Gastroesophageal sphincter (tissue), 4 donors: ENCODE measurements around the gene PCBP3. TPM values are rescaled to one million over a fixed set of nuclear protein-coding genes. Genes with fewer than 3 reads are reported as not detected.

Experiments
- ATAC-seq: fragments of 150-250 bp; one replicate; pipeline ENCODE4 v1.9.1; 2016; ENCODE audit warnings: mild to moderate bottlenecking, moderate library complexity
- H3K27ac ChIP-seq, 4 donors: fragments of 200-600 bp; sonication (generic) in 3 of 4; 1 replicate in 3 of 4; 2 replicates in 1 of 4; pipeline ENCODE4 v1.5.1; 2016 to 2019
- H3K27me3 ChIP-seq: fragments of 200-600 bp; sonication (generic); one replicate; pipeline ENCODE4 v1.5.1; 2019
- H3K36me3 ChIP-seq, 2 donors: fragments of 200-600 bp; sonication (generic); one replicate each; pipeline ENCODE4 v1.5.1; 2019; ENCODE audit warnings: control low read depth in 1 of 2
- H3K4me1 ChIP-seq, 3 donors: fragments of 200-600 bp; sonication (generic); 1 replicate in 2 of 3; 2 replicates in 1 of 3; pipeline ENCODE4 v1.5.1; 2016 to 2019; ENCODE audit warnings: control low read depth in 2 of 3
- H3K4me3 ChIP-seq, 2 donors: fragments of 200-600 bp; sonication (generic); one replicate each; pipeline ENCODE4 v1.5.1; 2019; ENCODE audit warnings: mild to moderate bottlenecking in 1 of 2, moderate library complexity in 1 of 2
- H3K9me3 ChIP-seq, 3 donors: fragments of 200-600 bp; sonication (generic); one replicate each; pipeline ENCODE4 v1.5.1; 2017 to 2019; ENCODE audit warnings: control low read depth in 2 of 3
- CTCF ChIP-seq, 4 experiments: fragments of 200-600 bp in 2 of 4; fragments of 450-650 bp in 2 of 4; sonication (generic) in 1 of 4; IDR thresholded peaks; one replicate each; pipeline ENCODE4 v1.5.1; 2017 to 2019; ENCODE audit warnings: antibody characterized with exemption in 4 of 4, mild to moderate bottlenecking in 2 of 4, moderate library complexity in 2 of 4
- EP300 ChIP-seq: sonication (generic); formaldehyde crosslinking; IDR thresholded peaks from one replicate; pipeline ENCODE4 v1.6.1; 2017; ENCODE audit warnings: antibody characterized with exemption, mild to moderate bottlenecking
- POLR2A ChIP-seq, 2 donors: fragments of 450-650 bp; IDR thresholded peaks; one replicate each; pipeline ENCODE4 v1.6.1; 2017; ENCODE audit warnings: antibody characterized with exemption in 2 of 2, mild to moderate bottlenecking in 2 of 2, moderate library complexity in 1 of 2
- POLR2AphosphoS5 ChIP-seq: sonication (generic); formaldehyde crosslinking; IDR thresholded peaks from one replicate; pipeline ENCODE4 v1.6.1; 2017; ENCODE audit warnings: antibody characterized with exemption
- WGBS, 2 donors: methylation state at CpG; one replicate each; pipeline ENCODE4 v1.1.5; 2018; ENCODE audit warnings: low coverage in 1 of 2; 5-methylcytosine and 5-hydroxymethylcytosine counted together
- total RNA-seq, 4 donors: library from RNA; depleted of rRNA; stranded (reverse); fragments of >200 nt; gene quantifications; one replicate each; pipeline ENCODE4 v1.1.0, GENCODE V29; 2016

PCBP3 gene
- total RNA-seq, 4 donors from 2014 or later: 5.1 to 14.8 (median 10.4) TPM

GRCh38 chr21:45765375-45765774, 121.8 kb downstream of the PCBP3 start:
- Histone ChIP-seq H3K4me1 (no peaks in the 10 kb centered on the region), H3K4me3 (no peak overlapping the region), H3K27ac (no peak overlapping the region), H3K27me3 (peaks cover 10% of the 10 kb centered on the region), H3K9me3 (no peaks in the 10 kb centered on the region), H3K36me3 (no peaks in the 10 kb centered on the region)
- WGBS, 2 donors: 80% methylated on average over 1 of the region's 12 CpGs; no CpG with 5 or more reads in 1 of the 2 donors
- TF ChIP-seq POLR2AphosphoS5 (no peak), CTCF (IDR thresholded peaks at IDR 0.05) (no peak), EP300 (no peak), POLR2A (IDR thresholded peaks at IDR 0.05) (no peak)
- ATAC-seq: no peak

- ATAC-seq: no peak
- no peaks in the 10 kb centered on the region for H3K9me3 ChIP-seq
- 87% methylated on average over 6 of the region's 14 CpGs; no CpG with 5 or more reads in 1 of the 2 donors for WGBS, 2 donors
- peaks cover 10% of the 10 kb centered on the region for H3K27me3 ChIP-seq
- no peak overlapping the region for H3K4me3 ChIP-seq
- TF ChIP-seq POLR2A (IDR thresholded peaks at IDR 0.05): no peak
- no peak for TF ChIP-seq CTCF (IDR thresholded peaks at IDR 0.05)
- H3K4me1 ChIP-seq: no peaks in the 10 kb centered on the region
- no peak overlapping the region for H3K27ac ChIP-seq
- H3K36me3 ChIP-seq: no peaks in the 10 kb centered on the region
These were observed 122.5 kb downstream of the PCBP3 start for GRCh38 chr21:45766055-45766454.

GRCh38 chr21:45766501-45766900, 123.0 kb downstream of the PCBP3 start:
- no peaks in the 10 kb centered on the region for H3K9me3 ChIP-seq
- no peak overlapping the region for H3K27ac ChIP-seq
- no peak for ATAC-seq
- no peaks in the 10 kb centered on the region for H3K36me3 ChIP-seq
- H3K4me1 ChIP-seq: no peaks in the 10 kb centered on the region
- WGBS, 2 donors: 73% methylated on average over 4 of the region's 5 CpGs; no CpG with 5 or more reads in 1 of the 2 donors
- H3K4me3 ChIP-seq: no peak overlapping the region
- H3K27me3 ChIP-seq: peaks cover 10% of the 10 kb centered on the region
- TF ChIP-seq POLR2A (IDR thresholded peaks at IDR 0.05) (no peak), CTCF (IDR thresholded peaks at IDR 0.05) (no peak), POLR2AphosphoS5 (no peak), EP300 (no peak)

GRCh38 chr21:45767071-45768006, 123.8 kb downstream of the PCBP3 start:
- whole genome bisulfite sequencing, 2 donors: 63 to 87% methylated on average over 9 to 10 of the region's 13 CpGs
- Histone ChIP-seq H3K4me3 (no peak overlapping the region), H3K4me1 (no peaks in the 10 kb centered on the region), H3K27ac (no peak overlapping the region), H3K27me3 (peaks cover 10% of the 10 kb centered on the region), H3K36me3 (no peaks in the 10 kb centered on the region), H3K9me3 (no peaks in the 10 kb centered on the region)
- TF ChIP-seq POLR2AphosphoS5 (no peak), CTCF (IDR thresholded peaks at IDR 0.05) (no peak), EP300 (no peak)
- no peak for ATAC-seq
